ENCODE data around the gene MRPL49. TPM values are rescaled to one million over a fixed set of nuclear protein-coding genes. Genes with fewer than 3 reads are reported as not detected.

Gene MRPL49
- total and polyA plus RNA-seq, 2 experiments from 2014 or later = 27.7 to 61.9 TPM

GRCh38 chr11:65111159-65111743, 10.9 kb upstream of the MRPL49 start:
- peaks cover 22% of the 10 kb centered on the region; the same call in 2 of the 3 replicates for H3K36me3 Mint-ChIP-seq (ENCODE audit: low read depth)
- Histone ChIP-seq H3F3A (replicated peaks; ENCODE audit: low read depth) (peaks cover 12% of the 10 kb centered on the region), H3K79me2 (replicated peaks; ENCODE audit: insufficient read depth) (peaks cover 4% of the 10 kb centered on the region; the same call in 1 of the 2 replicates), H3K4me1 (ENCODE audit: insufficient read depth) (peaks cover 13% of the 10 kb centered on the region), H3K27me3 (ENCODE audit: insufficient read depth) (no peaks in the 10 kb centered on the region), H2AFZ (no peak overlapping the region), H3K4me3 (peak overlapping the region; percentile 99), H3K36me3 (ENCODE audit: insufficient read depth) (no peaks in the 10 kb centered on the region), H3K27ac (ENCODE audit: low read depth) (no peak overlapping the region), H3K9me2 (ENCODE audit: insufficient read depth) (no peaks in the 10 kb centered on the region), H3K4me2 (peak overlapping the region; percentile 99), H4K20me1 (replicated peaks; ENCODE audit: insufficient read depth) (peaks cover 5% of the 10 kb centered on the region; the same call in 1 of the 2 replicates)
- DNase-seq (ENCODE audit: low spot score) = no peak
- peaks cover 34% of the 10 kb centered on the region for H3K27me3 Mint-ChIP-seq (ENCODE audit: insufficient read depth, low read depth, poor library complexity)
- ATAC-seq = no peak
- peaks cover 2% of the 10 kb centered on the region; the same call in 2 of the 3 replicates for H3K9me3 Mint-ChIP-seq
- H3K27ac Mint-ChIP-seq = no peak overlapping the region; the same call in 1 of the 2 replicates
- peak overlapping the region; percentile 96 for H3K4me3 Mint-ChIP-seq
- H3K4me1 Mint-ChIP-seq = peaks cover 25% of the 10 kb centered on the region
- TF ChIP-seq, protein P1, sequence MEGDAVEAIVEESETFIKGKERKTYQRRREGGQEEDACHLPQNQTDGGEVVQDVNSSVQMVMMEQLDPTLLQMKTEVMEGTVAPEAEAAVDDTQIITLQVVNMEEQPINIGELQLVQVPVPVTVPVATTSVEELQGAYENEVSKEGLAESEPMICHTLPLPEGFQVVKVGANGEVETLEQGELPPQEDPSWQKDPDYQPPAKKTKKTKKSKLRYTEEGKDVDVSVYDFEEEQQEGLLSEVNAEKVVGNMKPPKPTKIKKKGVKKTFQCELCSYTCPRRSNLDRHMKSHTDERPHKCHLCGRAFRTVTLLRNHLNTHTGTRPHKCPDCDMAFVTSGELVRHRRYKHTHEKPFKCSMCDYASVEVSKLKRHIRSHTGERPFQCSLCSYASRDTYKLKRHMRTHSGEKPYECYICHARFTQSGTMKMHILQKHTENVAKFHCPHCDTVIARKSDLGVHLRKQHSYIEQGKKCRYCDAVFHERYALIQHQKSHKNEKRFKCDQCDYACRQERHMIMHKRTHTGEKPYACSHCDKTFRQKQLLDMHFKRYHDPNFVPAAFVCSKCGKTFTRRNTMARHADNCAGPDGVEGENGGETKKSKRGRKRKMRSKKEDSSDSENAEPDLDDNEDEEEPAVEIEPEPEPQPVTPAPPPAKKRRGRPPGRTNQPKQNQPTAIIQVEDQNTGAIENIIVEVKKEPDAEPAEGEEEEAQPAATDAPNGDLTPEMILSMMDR (conservative IDR thresholded peaks at IDR 0.05; ENCODE audit: low read depth in 2 of 2) = 0 out of 4 replicates have a peak, but pooled peaks of 1 of the 2 experiments have one; percentile 0
- no peak for TF ChIP-seq EZH2 (IDR thresholded peaks at IDR 0.05; ENCODE audit: low read depth, unreplicated experiment)

GRCh38 chr11:65111744-65112545, 10.2 kb upstream of the MRPL49 start, which contains the start of gene TM7SF2:
Gene TM7SF2 (plus strand): TSS chr11:65111872. CDS start chr11:65112016, 144 bp downstream.
- Mint-ChIP-seq H3K4me3 (peak within 1 kb of the TSS; percentile 96), H3K4me1 (peaks cover 25% of the 10 kb centered on the region), H3K27me3 (ENCODE audit: insufficient read depth, low read depth, poor library complexity) (peaks cover 39% of the 10 kb centered on the region), H3K9me3 (peaks cover 2% of the 10 kb centered on the region; the same call in 2 of the 3 replicates), H3K27ac (peak within 1 kb of the TSS; percentile 94), H3K36me3 (ENCODE audit: low read depth) (peaks cover 24% of the 10 kb centered on the region; the same call in 2 of the 3 replicates)
- Histone ChIP-seq H3K27ac (ENCODE audit: low read depth) (peak within 1 kb of the TSS; percentile 90), H3K36me3 (ENCODE audit: insufficient read depth) (no peaks in the 10 kb centered on the region), H3K9me2 (ENCODE audit: insufficient read depth) (no peaks in the 10 kb centered on the region), H3K27me3 (ENCODE audit: insufficient read depth) (no peaks in the 10 kb centered on the region), H3K4me3 (peak within 1 kb of the TSS; percentile 99), H3F3A (replicated peaks; ENCODE audit: low read depth) (peaks cover 13% of the 10 kb centered on the region), H3K4me2 (peak within 1 kb of the TSS; percentile 99), H4K20me1 (replicated peaks; ENCODE audit: insufficient read depth) (peaks cover 5% of the 10 kb centered on the region; the same call in 1 of the 2 replicates), H3K79me2 (replicated peaks; ENCODE audit: insufficient read depth) (peaks cover 8% of the 10 kb centered on the region; the same call in 1 of the 2 replicates), H2AFZ (no peak within 1 kb of the TSS), H3K4me1 (ENCODE audit: insufficient read depth) (peaks cover 13% of the 10 kb centered on the region)
- TF ChIP-seq REST (IDR thresholded peaks at IDR 0.05; ENCODE audit: unreplicated experiment) = no peak
- TF ChIP-seq POLR2AphosphoS5 (IDR thresholded peaks at IDR 0.05; ENCODE audit: low read depth) = peak; percentile 96
- peak; percentile 73 for ATAC-seq
- DNase-seq (ENCODE audit: low spot score) = peak; percentile 99
